ENCODE measurements around the gene MVK. TPM values are rescaled to one million over a fixed set of nuclear protein-coding genes. Genes with fewer than 3 reads are reported as not detected.

MVK gene
- polyA plus RNA-seq, 1 donor (not counting 4 experiments of a cell fraction or from before 2014, with no cell fraction given) = 26.7 TPM

Other genes with a start within 250 kb of the MVK start
- 0.03 TPM in 1 of 3 replicates, not detected in the others for gene MYO1H, start 225.9 kb upstream of the MVK start, polyA plus RNA-seq
- gene KCTD10, start 96.5 kb upstream of the MVK start, polyA plus RNA-seq = 84.5 to 128 TPM (median 107 TPM) in 3 replicates
- gene UBE3B, start 96.2 kb upstream of the MVK start, polyA plus RNA-seq = 22.4 to 29.1 TPM (median 27.1 TPM) in 3 replicates
- gene MMAB, start 290 bp upstream of the MVK start, polyA plus RNA-seq = 29.4 to 38.6 TPM (median 30.6 TPM) in 3 replicates
- 0.05 to 0.24 TPM (median 0.06 TPM) in 3 replicates for gene FAM222A, start 140.0 kb downstream of the MVK start, polyA plus RNA-seq